Activated CD4-positive, CD25-positive, alpha-beta regulatory T cell treated with anti-CD3 and anti-CD28 coated beads, Interleukin-2, amount 50 U/mL, for 16 hours (primary cell): ENCODE results near the gene SLC13A2.

Experiments used
- DNase-seq: peaks from one replicate; pipeline ENCODE4 v3.0.0-alpha.2; 2020; ENCODE audit warnings: low read depth, low spot score

The SLC13A2 gene

DNA sequence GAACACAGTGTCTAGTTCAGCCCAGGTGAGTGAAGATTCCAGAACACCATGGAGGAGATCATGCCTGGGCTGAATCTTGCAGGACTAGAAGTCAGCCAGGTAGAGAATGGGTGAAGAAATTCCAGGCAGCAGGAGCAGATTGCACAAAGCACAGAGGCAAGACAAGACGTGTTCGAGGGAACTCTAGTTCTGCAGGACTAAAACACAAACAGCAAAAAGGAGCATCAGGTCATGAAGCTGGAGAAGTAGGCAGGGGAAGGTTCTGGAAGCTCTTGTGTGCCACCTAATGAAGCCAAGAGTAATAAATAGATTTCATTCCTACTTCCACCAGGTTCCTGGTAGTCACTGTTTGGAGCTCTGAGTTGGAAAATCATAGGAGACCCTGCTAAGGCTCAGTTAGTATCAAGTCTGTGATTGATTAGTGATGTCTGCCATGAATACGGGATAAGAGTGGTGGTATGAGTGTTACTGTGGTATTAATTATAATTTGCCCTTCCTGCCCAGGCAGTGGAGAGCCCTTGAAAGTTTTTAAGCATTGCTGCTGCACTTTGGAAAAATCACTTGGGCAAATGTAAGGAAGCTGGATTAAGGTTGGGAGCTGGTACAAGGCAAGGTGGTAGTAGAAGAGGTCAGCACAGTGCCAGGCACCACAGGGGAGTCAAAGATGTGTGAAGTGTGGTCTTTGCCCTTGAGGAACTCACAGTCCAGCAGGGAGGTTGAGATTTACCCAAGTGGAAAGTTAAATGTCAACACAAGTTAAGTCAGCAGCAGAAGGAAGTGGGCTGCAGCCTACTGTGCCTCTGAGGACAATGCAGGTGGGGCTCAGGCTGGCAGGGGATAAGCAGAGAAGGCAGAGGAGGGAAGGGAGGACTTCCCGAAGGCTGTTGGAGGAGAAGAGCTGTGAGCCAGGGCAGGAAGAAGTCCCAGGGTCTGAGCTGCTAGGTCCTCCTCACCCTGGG, 19.2 kb downstream of the SLC13A2 start:
- no peak for DNase-seq

DNA sequence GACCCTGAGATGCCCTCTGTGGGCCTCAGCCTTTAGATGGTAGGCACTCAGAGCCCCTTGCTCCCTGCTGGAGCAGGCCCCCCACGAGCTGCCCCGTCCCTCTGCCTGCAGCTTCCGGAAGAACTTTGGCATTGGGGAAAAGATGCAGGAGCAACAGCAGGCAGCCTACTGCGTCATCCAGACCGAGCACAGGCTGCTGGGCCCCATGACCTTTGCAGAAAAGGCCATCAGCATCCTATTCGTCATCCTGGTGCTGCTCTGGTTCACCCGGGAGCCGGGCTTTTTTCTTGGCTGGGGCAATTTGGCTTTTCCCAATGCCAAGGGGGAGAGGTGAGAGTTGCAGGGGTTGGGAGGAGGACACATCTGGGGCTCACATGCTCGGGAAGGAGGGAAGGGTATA, 20.0 kb downstream of the SLC13A2 start:
- DNase-seq: no peak

- DNase-seq: peak; percentile 53
Observed at GRCh38 chr17:28494445-28495188, 21.2 kb downstream of the SLC13A2 start.

GRCh38 chr17:28495635-28496034, 22.2 kb downstream of the SLC13A2 start:
- DNase-seq: no peak

DNA sequence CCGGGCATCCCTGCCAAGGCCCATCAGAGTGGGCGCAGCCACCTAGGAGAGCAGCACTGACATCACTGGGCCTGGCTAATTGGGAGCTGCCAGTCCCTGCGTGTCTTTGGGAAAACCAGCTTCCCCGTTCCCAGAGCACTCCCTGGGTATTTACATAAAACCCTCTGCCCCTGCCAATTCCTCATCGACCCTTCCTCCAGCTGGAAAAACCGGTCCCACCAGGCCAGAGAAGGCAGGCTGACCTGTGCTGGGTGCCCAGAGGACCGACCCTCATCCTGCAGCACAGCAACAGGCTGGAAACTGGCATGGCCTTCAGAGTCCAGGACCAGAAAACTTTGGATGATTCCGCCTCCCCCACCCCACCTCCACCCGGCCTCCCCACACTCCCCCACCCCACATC, 24.5 kb downstream of the SLC13A2 start:
- no peak for DNase-seq

- DNase-seq: no peak
Observed at GRCh38 chr17:28498652-28499363, 25.4 kb downstream of the SLC13A2 start.

DNA sequence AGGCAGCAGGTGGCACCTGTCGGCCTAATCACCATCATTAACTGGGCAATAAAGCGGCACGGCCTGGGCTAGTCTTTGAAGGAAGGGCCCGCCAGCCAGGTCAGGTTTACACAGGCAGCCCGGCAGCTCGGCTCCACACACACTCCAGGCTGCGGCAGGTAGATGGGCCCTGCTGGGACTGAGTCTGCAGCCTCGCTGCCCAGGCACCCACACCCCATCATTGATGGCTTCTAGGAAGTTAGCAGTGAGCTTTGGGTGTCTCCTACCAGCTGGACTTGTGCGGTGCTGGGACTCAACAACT, 25.9 kb downstream of the SLC13A2 start:
- no peak for DNase-seq

DNA sequence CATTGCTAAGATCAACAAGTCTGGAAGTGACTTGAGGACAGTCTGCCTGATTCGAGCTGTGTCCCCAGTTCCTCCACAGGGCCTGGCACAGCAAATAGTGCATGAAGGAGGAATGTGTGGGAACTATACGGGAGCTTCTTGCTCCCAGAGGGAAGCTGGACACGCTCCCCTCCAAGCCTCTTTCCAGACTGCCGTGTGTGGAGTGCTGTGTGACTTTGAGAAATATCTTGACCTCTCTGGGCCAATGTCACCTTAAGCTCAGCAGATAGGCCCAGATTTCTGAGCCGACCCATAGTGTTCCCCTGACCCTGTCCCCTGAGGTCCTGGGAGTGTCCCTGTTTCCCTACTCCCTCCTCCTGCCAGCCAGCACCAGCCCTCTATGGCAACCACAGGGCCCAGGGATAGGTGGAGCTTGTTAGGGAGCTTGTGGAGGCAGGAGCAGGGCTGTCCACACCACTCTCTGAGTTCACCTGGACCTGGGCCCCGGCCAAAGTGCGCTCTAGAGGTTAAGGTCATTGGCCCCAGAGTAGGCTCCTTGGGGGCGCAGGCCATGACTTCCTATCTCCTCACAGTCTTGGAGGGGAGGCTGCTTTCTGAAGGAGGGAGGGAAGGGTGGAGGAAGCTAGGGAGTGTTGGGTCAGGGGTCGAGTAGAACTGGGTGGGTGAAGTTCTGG, 26.4 kb downstream of the SLC13A2 start:
- no peak for DNase-seq

DNA sequence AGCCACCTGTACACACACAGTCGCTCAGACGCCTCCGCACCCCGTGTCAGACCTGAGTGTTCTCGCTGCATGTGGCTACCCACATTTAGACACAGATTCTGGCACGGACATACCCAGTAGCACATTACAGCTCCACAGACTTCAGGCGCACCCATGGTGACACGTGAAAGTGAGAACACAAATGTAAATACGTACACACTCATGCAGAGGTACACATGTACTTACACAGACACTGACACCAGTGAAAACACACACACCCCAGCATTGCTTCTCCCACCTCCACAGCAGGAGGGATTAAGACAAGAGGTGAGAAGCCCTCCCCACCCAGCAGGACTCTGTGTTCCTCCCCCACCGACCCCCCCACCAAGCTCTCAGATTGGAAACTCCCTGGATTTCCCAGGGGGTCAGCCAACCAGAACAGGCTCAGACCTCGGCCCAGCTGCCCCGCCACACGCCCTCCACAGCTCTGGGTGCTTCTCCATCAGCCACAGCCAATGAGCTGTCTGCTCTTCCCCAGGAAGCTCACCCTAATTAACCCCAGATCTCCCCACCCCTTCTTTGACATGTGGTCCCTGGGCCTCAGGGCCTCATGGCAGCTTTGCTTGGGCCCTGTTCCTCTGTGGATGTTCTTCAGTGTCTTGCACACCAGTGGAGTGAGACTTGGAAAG, 27.4 kb downstream of the SLC13A2 start:
- DNase-seq: no peak

DNA sequence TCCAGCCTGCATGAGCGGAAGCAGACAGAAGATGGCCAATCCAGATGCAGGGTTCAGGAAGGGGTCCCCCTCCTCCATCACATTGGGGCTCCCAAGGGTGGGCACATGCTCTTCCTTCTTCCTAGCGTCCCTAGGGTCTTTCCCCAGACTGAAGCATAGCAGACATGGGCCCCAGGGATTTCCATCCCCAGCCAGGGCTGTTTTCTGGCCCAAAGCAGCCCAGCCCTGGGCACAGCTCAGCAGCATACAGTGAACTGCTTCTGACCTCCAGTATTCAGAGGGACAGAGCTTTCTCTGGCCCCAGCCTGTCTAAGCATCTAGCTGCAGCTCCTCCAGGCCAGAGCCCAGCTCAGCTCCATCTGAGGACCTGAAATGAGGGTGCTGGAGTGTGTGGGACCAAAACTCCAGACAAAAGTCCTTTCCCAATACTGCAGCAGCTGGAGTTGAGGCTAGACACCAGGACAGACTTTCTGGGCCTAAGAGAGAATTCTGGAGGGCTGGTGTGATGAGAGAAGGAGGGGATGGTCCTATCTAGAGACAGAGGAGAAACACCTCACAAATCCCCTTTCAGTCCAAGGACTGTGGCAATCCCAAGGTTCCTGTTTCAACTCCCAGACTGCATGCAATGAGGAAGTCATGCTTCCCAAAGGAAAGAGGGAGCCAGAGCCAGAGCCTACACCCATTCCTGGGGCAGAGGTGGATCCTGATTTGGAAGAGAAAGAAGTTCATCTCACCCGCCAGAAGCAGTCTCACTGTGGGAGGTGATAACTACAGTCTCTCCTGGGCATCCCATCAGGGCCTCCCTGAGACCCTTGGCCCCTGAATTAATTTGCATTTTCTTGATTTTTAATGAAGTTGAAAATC, 28.2 kb downstream of the SLC13A2 start:
- DNase-seq: no peak

GRCh38 chr17:28503420-28503819, 30.0 kb downstream of the SLC13A2 start:
- no peak for DNase-seq

DNA sequence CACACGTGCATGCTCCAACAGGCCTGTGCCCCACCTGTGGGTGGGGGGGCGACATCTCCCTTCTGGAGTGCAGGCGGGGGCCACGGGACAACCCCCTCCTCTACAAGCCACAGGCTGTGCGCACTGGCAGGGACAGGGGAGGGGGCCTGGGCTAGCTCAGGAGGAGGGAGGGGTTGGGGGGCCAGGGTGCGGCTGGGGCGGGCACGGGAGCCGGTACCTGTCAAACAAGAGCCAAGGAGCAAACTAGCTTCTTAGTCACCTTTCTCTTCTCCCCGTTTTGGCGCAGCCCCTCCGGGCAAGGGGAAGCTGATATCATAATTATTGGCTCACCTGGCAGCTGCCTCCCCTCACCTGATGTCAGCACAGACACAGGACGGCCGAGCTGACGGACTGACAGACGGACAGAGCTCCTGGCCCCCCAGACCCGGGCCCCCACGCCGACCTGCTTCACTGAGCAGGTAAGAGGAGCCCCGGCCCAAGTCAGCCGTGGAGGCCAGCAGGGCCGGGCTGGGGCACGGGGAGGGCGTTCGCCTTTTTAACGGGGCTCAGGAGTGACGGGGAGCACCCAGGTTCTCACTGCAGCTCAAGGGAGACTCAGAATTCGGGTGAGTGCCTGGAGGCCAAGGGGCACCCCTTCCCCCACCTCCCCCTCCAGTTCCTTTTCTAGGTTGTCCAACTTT, 32.7 kb downstream of the SLC13A2 start, which contains the start of gene FOXN1:
TSS of gene FOXN1 (plus strand) at position 363 of the 680 bp plus-strand sequence. CDS start 17,622 bp downstream, outside the sequence.
- no peak for DNase-seq

DNA sequence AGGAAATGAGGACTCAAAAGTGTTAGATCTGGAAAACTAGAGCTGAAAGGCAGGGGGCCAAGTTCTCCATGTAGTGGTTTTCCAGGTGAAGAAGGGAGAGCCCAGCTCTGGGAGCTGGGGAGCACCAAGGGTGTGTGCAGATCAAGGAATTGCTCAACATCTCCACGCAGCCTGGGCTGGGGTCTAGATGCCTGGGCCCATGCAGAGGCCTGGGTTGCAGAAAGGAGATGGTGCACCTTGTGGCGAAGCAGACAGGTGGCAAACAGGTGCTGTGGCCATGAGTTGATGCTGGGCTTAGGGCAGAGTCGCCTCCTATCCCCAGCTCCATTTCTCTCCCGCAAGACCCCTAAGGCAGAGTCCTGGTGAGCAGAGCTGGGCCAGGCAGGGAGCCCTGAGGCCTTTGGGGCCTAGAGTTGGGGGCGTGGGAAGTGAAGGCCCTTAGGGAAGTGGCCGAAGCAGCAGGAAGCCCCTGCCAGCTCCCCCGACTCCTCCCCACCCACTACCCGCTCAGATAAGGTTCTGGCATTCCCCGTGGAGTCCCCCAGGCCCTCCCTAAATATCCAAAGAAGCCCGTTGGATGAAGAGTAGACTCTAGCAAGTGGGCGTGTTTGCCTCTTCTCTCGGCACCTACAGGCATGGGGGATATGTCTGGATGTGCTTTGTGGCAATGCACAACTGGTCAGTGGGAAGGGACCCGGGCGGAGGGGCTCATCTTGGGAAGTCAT, 33.5 kb downstream of the SLC13A2 start:
- no peak for DNase-seq

GRCh38 chr17:28507567-28508203, 34.2 kb downstream of the SLC13A2 start:
- no peak for DNase-seq

GRCh38 chr17:28508211-28508724, 34.8 kb downstream of the SLC13A2 start:
- DNase-seq: no peak

GRCh38 chr17:28509789-28510188, 36.3 kb downstream of the SLC13A2 start:
- no peak for DNase-seq

DNA sequence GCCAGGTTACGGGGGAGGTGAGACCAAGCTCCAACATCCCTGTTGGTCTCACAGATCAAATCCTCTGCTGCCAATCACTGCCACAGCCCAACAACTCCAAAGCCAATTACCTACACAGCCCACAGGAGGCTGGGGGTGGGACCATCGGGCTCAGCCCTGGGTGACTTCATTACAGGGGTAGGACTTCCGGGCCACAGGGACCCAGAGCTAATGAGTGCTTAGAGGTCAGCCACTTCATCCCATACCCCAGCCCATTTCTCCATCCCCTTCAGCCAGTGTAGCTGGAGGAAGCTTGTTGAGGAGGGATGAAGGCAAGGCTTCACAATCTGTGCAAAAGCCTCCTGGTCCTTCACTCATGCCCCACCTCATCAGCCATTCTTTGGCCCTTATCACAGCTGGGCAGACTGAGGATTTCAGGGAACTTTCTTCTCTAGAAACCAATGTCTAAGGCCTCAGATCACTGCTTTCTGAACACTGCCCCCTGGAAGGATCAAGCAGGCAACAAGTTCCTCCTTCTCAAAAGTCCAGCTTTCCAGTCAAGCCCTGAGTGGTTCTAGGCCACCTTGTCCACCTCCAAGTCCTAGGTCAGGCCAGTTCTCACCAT, 38.5 kb downstream of the SLC13A2 start:
- no peak for DNase-seq

DNA sequence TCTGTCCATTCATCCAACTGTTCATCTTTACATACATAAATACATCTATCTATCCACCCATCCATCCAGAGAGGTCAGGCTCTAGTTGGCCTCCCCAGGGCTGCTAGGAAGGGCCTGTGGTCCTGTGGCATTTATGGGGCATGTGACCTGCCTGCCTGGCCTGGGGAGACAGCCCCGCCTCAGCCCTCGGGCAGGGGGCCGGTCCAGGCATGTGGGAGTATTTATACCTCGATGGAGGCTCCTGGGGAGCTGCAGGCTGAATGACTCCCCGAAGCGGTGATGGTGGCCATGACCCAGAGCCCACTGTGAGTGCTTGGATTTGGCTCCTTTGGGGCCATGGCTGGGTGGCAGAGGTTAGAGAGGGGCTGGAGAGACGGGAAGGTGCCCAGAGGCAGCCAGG, 40.0 kb downstream of the SLC13A2 start:
- DNase-seq: no peak
